ENCODE results near the gene MED13L.
A peak's percentile ranks its signal among the peaks of the same experiment; 100 is the strongest.

The MED13L gene

DNA sequence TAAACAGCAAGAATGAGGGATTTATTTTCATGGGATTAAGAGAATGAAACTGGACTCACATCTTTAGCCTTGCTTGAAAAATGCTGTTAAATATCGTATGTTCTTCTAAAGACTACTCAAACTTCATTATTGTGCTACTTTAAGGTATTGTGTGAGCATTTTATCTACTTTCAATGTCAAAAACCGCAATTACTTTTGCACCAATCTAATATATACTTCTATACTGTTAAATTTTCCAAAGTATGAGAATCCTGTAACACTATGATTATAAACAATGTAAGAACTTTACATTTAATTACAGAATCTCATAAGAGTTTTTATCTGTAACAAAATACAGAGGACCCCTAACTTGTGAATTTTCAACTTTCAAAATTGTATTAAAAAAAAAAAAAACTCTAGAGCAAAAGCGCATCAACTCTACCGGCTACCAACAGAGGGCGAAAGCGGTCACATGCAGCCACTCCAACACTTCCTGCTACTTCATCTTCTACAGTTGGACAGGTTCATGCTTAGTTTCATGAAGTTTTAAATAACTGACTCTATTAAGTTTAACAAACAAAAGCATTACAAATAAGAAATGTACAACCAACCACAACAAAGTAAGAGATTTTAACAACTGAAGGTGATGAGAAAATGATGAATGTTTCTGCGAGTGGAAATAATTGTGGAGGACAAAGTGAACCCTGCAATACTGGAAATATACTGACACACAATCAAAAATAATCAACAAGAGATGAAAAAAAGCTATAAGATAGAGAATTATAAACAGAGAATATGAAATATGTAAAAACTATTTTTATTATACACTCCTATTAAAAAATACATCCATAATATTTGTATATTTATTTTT is 210.9 kb downstream of the MED13L start:
- ATAC-seq (ENCODE audit: insufficient read depth, low read depth) (peak; percentile 67), DNase-seq (peak; percentile 61)
- no peaks in the 10 kb centered on the region for H3K4me1 ChIP-seq (ENCODE audit: insufficient read depth, low read length)
- TF ChIP-seq CTCF (IDR thresholded peaks at IDR 0.05; ENCODE audit: borderline replicate concordance, extremely low read depth, low read length, poor library complexity, severe bottlenecking) (peak; percentile 77), EZH2 (IDR thresholded peaks at IDR 0.05; ENCODE audit: borderline replicate concordance, low read depth, low read length, severe bottlenecking) (no peak)
- peaks cover 25% of the 10 kb centered on the region; the same call in 1 of the 2 replicates for H4K20me1 ChIP-seq (ENCODE audit: insufficient read depth, low read length)
- H3K9me3 ChIP-seq (ENCODE audit: insufficient read depth, low read length, severe bottlenecking), result no peaks in the 10 kb centered on the region
- no peak overlapping the region for H3K9ac ChIP-seq (ENCODE audit: low read depth, low read length)
- H3K4me3 ChIP-seq (ENCODE audit: low read depth in 1 of 2, low read length in 2 of 2), result no peak overlapping the region
- 0 out of 2 replicates have a peak overlapping the region, but pooled peaks have one; percentile 30 for H3K27ac ChIP-seq (ENCODE audit: low read length)
- no peak overlapping the region for H2AFZ ChIP-seq (ENCODE audit: low read depth, low read length)
- no peak overlapping the region for H3K4me2 ChIP-seq (ENCODE audit: insufficient read depth, low read length)
- H3K79me2 ChIP-seq (ENCODE audit: insufficient read depth, low read length), result peaks cover 89% of the 10 kb centered on the region
- no peaks in the 10 kb centered on the region for H3K36me3 ChIP-seq (ENCODE audit: insufficient read depth, low read length)
- no peaks in the 10 kb centered on the region for H3K27me3 ChIP-seq (ENCODE audit: insufficient read depth, low read length, poor library complexity)

GRCh38 chr12:116065606-116066005 is 211.9 kb downstream of the MED13L start:
- H3K9ac ChIP-seq (ENCODE audit: low read depth, low read length), result no peak overlapping the region
- no peak overlapping the region for H3K4me3 ChIP-seq (ENCODE audit: low read depth in 1 of 2, low read length in 2 of 2)
- no peak overlapping the region for H2AFZ ChIP-seq (ENCODE audit: low read depth, low read length)
- ATAC-seq (ENCODE audit: insufficient read depth, low read depth) (no peak), DNase-seq (no peak)
- H3K79me2 ChIP-seq (ENCODE audit: insufficient read depth, low read length), result peaks cover 92% of the 10 kb centered on the region
- H3K9me3 ChIP-seq (ENCODE audit: insufficient read depth, low read length, severe bottlenecking), result no peaks in the 10 kb centered on the region
- H4K20me1 ChIP-seq (ENCODE audit: insufficient read depth, low read length), result peaks cover 29% of the 10 kb centered on the region; the same call in 1 of the 2 replicates
- no peaks in the 10 kb centered on the region for H3K27me3 ChIP-seq (ENCODE audit: insufficient read depth, low read length, poor library complexity)
- H3K4me1 ChIP-seq (ENCODE audit: insufficient read depth, low read length), result no peaks in the 10 kb centered on the region
- no peak overlapping the region for H3K4me2 ChIP-seq (ENCODE audit: insufficient read depth, low read length)
- H3K27ac ChIP-seq (ENCODE audit: low read length), result no peak overlapping the region
- TF ChIP-seq EZH2 (IDR thresholded peaks at IDR 0.05; ENCODE audit: borderline replicate concordance, low read depth, low read length, severe bottlenecking) (no peak), CTCF (IDR thresholded peaks at IDR 0.05; ENCODE audit: borderline replicate concordance, extremely low read depth, low read length, poor library complexity, severe bottlenecking) (no peak)
- H3K36me3 ChIP-seq (ENCODE audit: insufficient read depth, low read length), result no peaks in the 10 kb centered on the region

DNA sequence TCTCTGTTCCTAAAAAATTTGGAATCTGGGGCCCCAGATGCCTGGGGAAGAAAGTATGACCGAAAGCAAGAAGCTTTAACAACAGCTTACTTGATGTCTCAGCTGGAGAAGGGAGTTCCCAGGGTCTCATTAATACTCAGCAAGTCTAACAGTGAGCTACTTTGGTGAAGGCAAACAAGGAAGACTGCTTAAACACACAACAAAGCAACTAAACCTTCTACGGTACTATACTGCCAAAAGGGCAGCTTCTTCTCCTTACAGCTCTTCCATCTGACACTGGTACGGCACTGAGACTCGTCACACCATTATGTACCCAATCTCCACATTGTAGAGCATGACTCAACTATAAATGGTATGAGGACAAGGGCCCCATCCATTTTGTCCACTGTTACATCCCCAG is 213.0 kb downstream of the MED13L start:
- no peak overlapping the region for H2AFZ ChIP-seq (ENCODE audit: low read depth, low read length)
- H3K4me1 ChIP-seq (ENCODE audit: insufficient read depth, low read length), result no peaks in the 10 kb centered on the region
- H3K36me3 ChIP-seq (ENCODE audit: insufficient read depth, low read length), result no peaks in the 10 kb centered on the region
- peaks cover 90% of the 10 kb centered on the region for H3K79me2 ChIP-seq (ENCODE audit: insufficient read depth, low read length)
- peaks cover 29% of the 10 kb centered on the region; the same call in 1 of the 2 replicates for H4K20me1 ChIP-seq (ENCODE audit: insufficient read depth, low read length)
- TF ChIP-seq CTCF (IDR thresholded peaks at IDR 0.05; ENCODE audit: borderline replicate concordance, extremely low read depth, low read length, poor library complexity, severe bottlenecking), result no peak
- TF ChIP-seq EZH2 (IDR thresholded peaks at IDR 0.05; ENCODE audit: borderline replicate concordance, low read depth, low read length, severe bottlenecking), result no peak
- H3K4me2 ChIP-seq (ENCODE audit: insufficient read depth, low read length), result no peak overlapping the region
- no peak overlapping the region for H3K4me3 ChIP-seq (ENCODE audit: low read depth in 1 of 2, low read length in 2 of 2)
- H3K27ac ChIP-seq (ENCODE audit: low read length), result no peak overlapping the region
- H3K27me3 ChIP-seq (ENCODE audit: insufficient read depth, low read length, poor library complexity), result no peaks in the 10 kb centered on the region
- no peak overlapping the region for H3K9ac ChIP-seq (ENCODE audit: low read depth, low read length)
- H3K9me3 ChIP-seq (ENCODE audit: insufficient read depth, low read length, severe bottlenecking), result no peaks in the 10 kb centered on the region
- ATAC-seq (ENCODE audit: insufficient read depth, low read depth) (no peak), DNase-seq (no peak)

All from DND-41 (cell line).